Activated CD8-positive, alpha-beta memory T cell treated with anti-CD3 and anti-CD28 coated beads for 48 hours (primary cell): Measurements from ENCODE around the gene ZCCHC9.
"Not testable (repeated sequence)": the region's sequence is repeated elsewhere in the genome, so short reads cannot be mapped to it uniquely, and the experiment has no call there.

ENCODE experiments used
- DNase-seq, 3 experiments: peaks; one replicate each; pipeline ENCODE4 v3.0.0-alpha.2; 2020; ENCODE audit warnings: low read depth in 2 of 3, low spot score in 2 of 3

The ZCCHC9 gene

GRCh38 chr5:81301271-81302015, at the start of gene ZCCHC9:
Gene ZCCHC9 (plus strand): TSS chr5:81301587. CDS start chr5:81304758, 3,171 bp downstream.
- peak; percentile 72 to 84 (median 84) for DNase-seq

DNA sequence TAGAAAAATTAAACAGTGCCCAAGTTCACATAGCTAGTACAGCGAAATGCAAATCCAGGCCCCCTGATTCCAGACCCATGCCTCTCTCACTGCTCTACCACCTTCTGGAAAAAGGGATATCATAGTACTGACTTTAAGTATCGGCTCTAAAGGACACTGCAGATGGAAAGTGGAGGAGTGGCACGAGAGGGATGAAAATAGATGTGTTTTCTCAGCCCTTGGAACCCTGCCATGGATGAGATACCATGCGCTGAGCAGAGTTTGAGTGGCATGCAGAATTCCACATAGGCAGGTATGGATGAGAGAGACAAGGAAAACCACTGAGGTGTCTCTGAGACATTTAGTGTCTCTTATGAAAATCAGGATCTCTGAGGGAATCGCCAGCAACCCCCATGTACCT, 49.5 kb upstream of the ZCCHC9 start:
- no peak for DNase-seq

DNA sequence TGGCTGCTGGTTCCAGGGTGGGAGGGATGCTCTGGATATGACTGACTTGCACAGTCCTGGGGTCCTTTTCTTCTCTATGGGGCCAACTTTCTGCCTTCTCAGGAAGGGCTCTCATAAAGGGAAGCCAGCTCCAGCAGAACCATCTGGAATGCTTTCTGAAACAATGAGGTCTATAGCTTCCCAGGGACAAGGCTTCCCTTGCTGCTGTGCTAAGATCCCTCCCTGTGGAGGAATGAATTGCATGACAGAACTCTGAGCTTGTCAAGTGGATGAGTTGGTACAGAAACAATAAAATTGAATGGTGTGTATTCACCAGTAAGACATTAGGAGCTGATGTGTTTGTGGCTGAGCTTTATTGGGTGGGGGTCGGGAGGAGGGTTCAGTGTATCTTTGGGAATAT, 48.5 kb upstream of the ZCCHC9 start:
- no peak for DNase-seq

- DNase-seq, result no peak
These were observed 47.5 kb upstream of the ZCCHC9 start for GRCh38 chr5:81253875-81254274.

DNA sequence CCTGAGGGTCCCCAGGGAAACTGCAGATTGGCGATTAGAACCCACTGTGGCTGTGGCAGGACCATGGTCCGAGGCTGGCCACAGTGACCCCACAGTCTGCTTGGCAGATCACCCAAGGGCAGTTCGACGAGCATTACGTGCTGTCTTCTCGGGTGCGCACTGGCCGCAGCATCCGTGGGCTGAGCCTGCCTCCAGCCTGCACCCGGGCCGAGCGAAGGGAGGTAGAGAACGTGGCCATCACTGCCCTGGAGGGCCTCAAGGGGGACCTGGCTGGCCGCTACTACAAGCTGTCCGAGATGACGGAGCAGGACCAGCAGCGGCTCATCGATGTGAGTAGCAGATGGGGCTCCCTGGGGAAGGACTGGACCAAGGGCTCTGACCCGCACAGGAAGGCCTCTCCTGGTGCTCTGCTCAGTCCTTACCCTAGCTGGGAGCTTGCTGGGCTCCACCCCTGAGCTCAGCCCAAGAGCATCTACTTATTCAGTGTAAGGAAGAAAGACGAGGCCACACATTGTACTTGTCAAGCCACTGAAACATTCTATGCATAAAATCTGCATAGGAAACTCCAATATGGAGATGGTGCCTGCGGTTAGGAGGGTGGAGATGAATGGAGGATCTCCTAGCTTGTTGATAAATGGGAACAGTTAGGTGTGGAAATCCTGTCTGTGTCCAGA, 46.4 kb upstream of the ZCCHC9 start:
- DNase-seq, result no peak

DNA sequence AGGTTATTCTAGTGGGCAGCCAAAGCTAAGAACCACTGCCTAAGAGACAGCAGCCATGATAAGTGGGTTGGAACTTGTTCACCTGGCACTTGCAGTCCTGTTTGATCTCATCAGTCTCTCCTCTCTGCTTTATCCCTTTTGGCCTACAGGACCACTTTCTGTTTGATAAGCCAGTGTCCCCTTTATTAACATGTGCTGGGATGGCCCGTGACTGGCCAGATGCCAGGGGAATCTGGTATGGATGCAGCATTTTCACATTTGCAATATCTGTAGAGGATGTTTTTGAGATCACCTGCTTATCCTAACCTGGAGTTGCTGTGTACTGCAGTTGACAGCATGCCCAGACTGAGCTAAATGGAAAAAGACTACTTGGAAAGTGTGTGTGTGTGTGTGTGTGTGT, 44.6 kb upstream of the ZCCHC9 start:
- no peak for DNase-seq

DNA sequence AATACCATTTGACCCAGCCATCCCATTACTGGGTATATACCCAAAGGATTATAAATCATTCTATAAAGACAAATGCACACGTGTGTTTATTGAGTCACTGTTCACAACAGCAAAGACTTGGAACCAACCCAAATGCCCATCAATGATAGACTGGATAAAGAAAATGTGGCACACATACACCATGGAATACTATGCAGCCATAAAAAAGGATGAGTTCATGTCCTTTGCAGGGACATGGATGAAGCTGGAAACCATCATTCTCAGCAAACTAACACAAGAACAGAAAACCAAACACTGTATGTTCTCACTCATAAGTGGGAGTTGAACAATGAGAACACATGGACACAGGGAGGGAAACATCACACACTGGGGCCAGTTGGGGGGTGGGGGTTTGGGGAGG, 38.6 kb upstream of the ZCCHC9 start:
- not testable (repeated sequence) for DNase-seq

- no peak for DNase-seq
These were observed 36.3 kb upstream of the ZCCHC9 start for GRCh38 chr5:81265101-81265500.

- no peak for DNase-seq
These were observed 32.7 kb upstream of the ZCCHC9 start for GRCh38 chr5:81268521-81269196.

GRCh38 chr5:81269751-81270393, 31.5 kb upstream of the ZCCHC9 start:
- DNase-seq, result no peak

- DNase-seq, result not testable (repeated sequence)
These were observed 30.9 kb upstream of the ZCCHC9 start for GRCh38 chr5:81270394-81271027.

GRCh38 chr5:81283976-81284375, 17.4 kb upstream of the ZCCHC9 start:
- no peak for DNase-seq

- DNase-seq, result no peak
These were observed 15.2 kb upstream of the ZCCHC9 start for GRCh38 chr5:81286059-81286617.

DNA sequence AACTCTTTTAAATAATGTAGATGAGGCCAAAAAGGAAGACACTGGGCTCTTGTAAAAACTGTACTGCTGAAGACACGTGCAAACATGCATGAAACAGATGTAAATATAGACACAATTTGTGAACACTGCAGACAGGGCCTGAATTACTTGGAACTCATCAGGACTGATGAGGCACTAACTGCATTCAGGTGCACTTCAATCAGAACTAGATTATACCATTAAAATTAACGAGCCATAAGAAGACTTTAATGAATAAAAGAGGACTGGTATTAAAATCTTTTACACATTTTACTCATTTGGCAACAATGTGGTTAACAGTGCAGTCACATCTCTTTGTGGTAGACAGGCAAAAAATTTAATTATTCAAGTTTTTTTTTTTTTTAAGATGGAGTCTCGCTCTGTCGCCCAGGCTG, 13.4 kb upstream of the ZCCHC9 start:
- no peak for DNase-seq

DNA sequence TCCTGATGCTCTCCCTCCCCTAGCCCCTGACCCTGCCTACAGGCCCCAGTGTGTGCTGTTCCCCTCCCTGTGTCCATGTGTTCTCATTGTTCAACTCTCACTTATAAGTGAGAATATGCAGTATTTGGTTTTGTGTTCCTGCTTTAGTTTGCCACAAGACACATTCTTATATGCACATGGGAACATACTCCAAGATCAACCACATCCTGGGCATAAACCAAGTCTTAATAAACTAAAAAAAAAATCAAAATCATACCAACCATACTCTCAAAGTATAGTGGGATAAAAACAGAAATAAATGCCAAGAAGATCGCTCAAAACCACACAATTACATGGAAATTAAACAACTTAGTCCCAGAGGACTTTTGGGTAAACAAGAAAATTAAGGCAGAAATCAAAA, 11.2 kb upstream of the ZCCHC9 start:
- DNase-seq, result no peak

DNA sequence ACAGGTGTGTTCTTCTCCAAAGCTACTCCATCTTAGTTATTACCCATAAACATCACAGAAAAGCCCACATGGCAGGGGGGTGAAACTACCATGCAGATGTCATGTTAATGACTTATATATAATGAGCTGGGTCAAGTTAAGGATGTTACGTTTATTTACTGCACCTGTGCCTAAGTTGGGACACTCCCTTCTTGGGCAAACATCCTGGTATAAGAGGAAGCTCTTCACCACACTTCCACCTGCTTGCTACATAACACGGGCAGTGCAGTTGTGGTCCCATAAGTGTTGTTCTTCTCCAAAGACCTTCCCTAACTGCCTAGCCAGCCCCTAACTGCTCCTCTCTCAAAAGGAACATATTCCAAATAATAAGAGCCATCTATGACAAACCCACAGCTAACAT, 9.3 kb upstream of the ZCCHC9 start:
- no peak for DNase-seq

DNA sequence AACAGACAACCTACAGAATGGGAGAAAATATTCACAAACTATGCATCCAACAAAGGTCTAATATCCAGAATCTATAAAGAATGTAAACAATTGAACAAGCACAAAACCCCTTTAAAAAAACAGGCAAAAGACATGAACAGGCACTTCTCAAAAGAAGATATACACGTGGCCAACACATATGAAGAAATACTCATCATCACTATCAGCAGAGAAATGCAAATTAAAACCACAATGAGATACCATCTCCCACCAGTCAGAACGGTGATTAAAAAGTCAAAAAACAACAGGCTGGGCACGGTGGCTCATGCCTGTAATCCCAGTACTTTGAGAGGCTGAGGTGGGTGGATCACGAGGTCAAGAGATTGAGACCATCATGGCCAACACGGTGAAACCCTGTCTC, 7.4 kb upstream of the ZCCHC9 start:
- DNase-seq, result not testable (repeated sequence)

GRCh38 chr5:81297531-81297930, 3.9 kb upstream of the ZCCHC9 start:
- DNase-seq, result no peak

DNA sequence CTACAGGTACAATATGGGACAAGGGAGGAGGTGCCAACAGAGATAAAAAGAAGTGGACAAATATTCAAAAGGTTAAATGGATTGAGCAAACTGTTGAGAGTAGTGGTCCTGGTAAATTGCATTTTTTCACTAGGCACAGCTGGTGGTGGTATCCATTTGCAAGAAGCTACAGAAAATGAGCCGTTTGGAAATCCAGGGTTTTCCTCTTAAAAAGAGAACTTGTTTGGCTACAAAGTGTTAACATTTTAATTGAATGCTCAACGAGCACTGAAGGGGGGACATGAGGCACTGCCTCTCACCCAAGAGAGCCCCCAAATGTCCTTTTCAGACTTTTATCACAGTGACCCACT, 491 bp upstream of the ZCCHC9 start:
- no peak for DNase-seq

DNA sequence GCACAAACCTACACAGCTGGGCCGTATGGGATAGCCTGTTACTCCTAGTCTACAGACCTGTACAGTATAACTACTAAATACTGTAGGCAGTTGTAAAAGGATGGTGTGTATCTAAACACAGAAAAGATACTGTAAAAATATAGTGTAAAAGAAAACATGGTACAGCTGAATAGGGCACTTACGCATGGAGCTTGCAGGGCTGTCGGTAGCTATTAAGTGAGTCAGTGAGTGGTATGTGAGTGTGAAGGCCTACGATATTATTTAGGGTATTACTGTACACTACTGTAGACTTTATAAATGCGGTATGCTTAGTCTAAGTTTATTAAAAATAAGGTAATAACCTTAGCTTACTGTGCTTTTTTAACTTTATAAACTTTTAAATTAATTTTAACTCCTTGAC, 1.2 kb downstream of the ZCCHC9 start:
- DNase-seq, result no peak

GRCh38 chr5:81303563-81303962, 2.2 kb downstream of the ZCCHC9 start:
- DNase-seq, result no peak
